Ascending aorta (tissue), 2 donors: ENCODE measurements around the gene RFX7. TPM values are rescaled to one million over a fixed set of nuclear protein-coding genes. Genes with fewer than 3 reads are reported as not detected.
"Not testable (repeated sequence)": the region's sequence is repeated elsewhere in the genome, so short reads cannot be mapped to it uniquely, and the experiment has no call there.

Experiments
- DNase-seq, 2 donors: peaks; one replicate each; pipeline ENCODE4 v3.0.0-alpha.2; 2019; ENCODE audit warnings: low spot score in 2 of 2
- H3K27ac ChIP-seq, 2 donors: fragments of 200-600 bp; sonication (generic); one replicate each; pipeline ENCODE4 v1.5.1; 2016 to 2017; ENCODE audit warnings: mild to moderate bottlenecking in 1 of 2
- H3K27me3 ChIP-seq: fragments of 200-600 bp; sonication (generic); one replicate; pipeline ENCODE4 v1.5.1; 2017
- H3K36me3 ChIP-seq, 2 donors: fragments of 200-600 bp; sonication (generic); one replicate each; pipeline ENCODE4 v1.5.1; 2016
- H3K4me1 ChIP-seq, 2 donors: fragments of 200-600 bp; sonication (generic); one replicate each; pipeline ENCODE4 v1.5.1; 2016 to 2017; ENCODE audit warnings: mild to moderate bottlenecking in 1 of 2
- H3K4me3 ChIP-seq, 2 donors: fragments of 200-600 bp; sonication (generic); one replicate each; pipeline ENCODE4 v1.5.1; 2016 to 2017; ENCODE audit warnings: mild to moderate bottlenecking in 1 of 2
- H3K9me3 ChIP-seq, 2 donors: fragments of 200-600 bp; sonication (generic); one replicate each; pipeline ENCODE4 v1.5.1; 2016
- CTCF ChIP-seq, 3 experiments: fragments of 200-600 bp in 2 of 3; fragments of 450-650 bp in 1 of 3; sonication (generic) in 2 of 3; IDR thresholded peaks; one replicate each; pipeline ENCODE4 v1.5.1; 2016 to 2019; ENCODE audit warnings: antibody characterized with exemption in 3 of 3, mild to moderate bottlenecking in 1 of 3, moderate library complexity in 1 of 3
- intact Hi-C: fragments of 100-400 bp; cut with DNase I; formaldehyde crosslinking; loops from one replicate; pipeline ENCODE4 v1.15.1; 2023
- total RNA-seq: library from RNA; depleted of rRNA; stranded (reverse); fragments of >200 nt; gene quantifications from one replicate; pipeline ENCODE4 v1.1.0, GENCODE V29; 2016

The RFX7 gene
- total RNA-seq, 1 donor from 2014 or later = 14.2 TPM

- Histone ChIP-seq H3K27me3 (no peaks in the 10 kb centered on the region), H3K36me3 (peaks cover 2 to 8% of the 10 kb centered on the region in 2 donors), H3K27ac (no peak overlapping the region), H3K9me3 (no peaks in the 10 kb centered on the region), H3K4me3 (no peak overlapping the region), H3K4me1 (no peaks in the 10 kb centered on the region)
- intact Hi-C loops = no loop called here
- TF ChIP-seq CTCF (IDR thresholded peaks at IDR 0.05) = no peak
- no peak for DNase-seq
Measured at GRCh38 chr15:56168394-56168793, 75.3 kb downstream of the RFX7 start.

- no peak for TF ChIP-seq CTCF (IDR thresholded peaks at IDR 0.05)
- no peak overlapping the region for H3K4me3 ChIP-seq
- H3K9me3 ChIP-seq = no peaks in the 10 kb centered on the region
- no peaks in the 10 kb centered on the region for H3K27me3 ChIP-seq
- no peak for DNase-seq
- peaks cover 0 to 2% of the 10 kb centered on the region in 2 donors for H3K4me1 ChIP-seq
- no peak overlapping the region for H3K27ac ChIP-seq
- intact Hi-C loops = no loop called here
- H3K36me3 ChIP-seq = no peaks in the 10 kb centered on the region
Measured at GRCh38 chr15:56165234-56165633, 78.4 kb downstream of the RFX7 start.

GRCh38 chr15:56160966-56161365, 82.7 kb downstream of the RFX7 start:
- intact Hi-C loops = no loop called here
- Histone ChIP-seq H3K9me3 (no peaks in the 10 kb centered on the region), H3K4me3 (no peak overlapping the region), H3K27ac (no peak overlapping the region), H3K36me3 (no peaks in the 10 kb centered on the region), H3K27me3 (no peaks in the 10 kb centered on the region), H3K4me1 (peaks cover 0 to 2% of the 10 kb centered on the region in 2 donors)
- TF ChIP-seq CTCF (IDR thresholded peaks at IDR 0.05) = no peak
- DNase-seq = no peak

GRCh38 chr15:56156877-56157276, 86.8 kb downstream of the RFX7 start:
- intact Hi-C loops = no loop called here
- H3K4me3 ChIP-seq = no peak overlapping the region
- H3K36me3 ChIP-seq = no peaks in the 10 kb centered on the region
- peaks cover 6 to 10% of the 10 kb centered on the region in 2 donors for H3K9me3 ChIP-seq
- TF ChIP-seq CTCF (IDR thresholded peaks at IDR 0.05) = no peak
- H3K4me1 ChIP-seq = peaks cover 0 to 2% of the 10 kb centered on the region in 2 donors
- H3K27me3 ChIP-seq = no peaks in the 10 kb centered on the region
- no peak overlapping the region for H3K27ac ChIP-seq
- DNase-seq = no peak

- H3K9me3 ChIP-seq, H3K27ac ChIP-seq, intact Hi-C loops, H3K4me1 ChIP-seq, H3K27me3 ChIP-seq, DNase-seq, H3K36me3 ChIP-seq, H3K4me3 ChIP-seq: not testable (repeated sequence)
Measured at GRCh38 chr15:56155278-56155677, 88.4 kb downstream of the RFX7 start.

- H3K9me3 ChIP-seq, H3K4me1 ChIP-seq, H3K27ac ChIP-seq, DNase-seq, H3K27me3 ChIP-seq, H3K36me3 ChIP-seq, intact Hi-C loops, H3K4me3 ChIP-seq: not testable (repeated sequence)
Measured at GRCh38 chr15:56154768-56155167, 88.9 kb downstream of the RFX7 start.

- Histone ChIP-seq H3K4me1 (no peaks in the 10 kb centered on the region), H3K4me3 (no peak overlapping the region), H3K36me3 (no peaks in the 10 kb centered on the region), H3K27me3 (no peaks in the 10 kb centered on the region), H3K9me3 (peaks cover 4 to 16% of the 10 kb centered on the region in 2 donors), H3K27ac (no peak overlapping the region)
- TF ChIP-seq CTCF (IDR thresholded peaks at IDR 0.05) = no peak
- DNase-seq = no peak
- intact Hi-C loops = no loop called here
Measured at GRCh38 chr15:56150204-56150603, 93.5 kb downstream of the RFX7 start.
